Gastroesophageal sphincter (tissue), 4 donors: ENCODE results near the gene OTOA. TPM values are rescaled to one million over a fixed set of nuclear protein-coding genes. Genes with fewer than 3 reads are reported as not detected.
"Not testable (repeated sequence)": the region's sequence is repeated elsewhere in the genome, so short reads cannot be mapped to it uniquely, and the experiment has no call there.

ENCODE experiments used
- ATAC-seq: fragments of 150-250 bp; one replicate; pipeline ENCODE4 v1.9.1; 2016; ENCODE audit warnings: mild to moderate bottlenecking, moderate library complexity
- H3K27ac ChIP-seq, 4 donors: fragments of 200-600 bp; sonication (generic) in 3 of 4; 1 replicate in 3 of 4; 2 replicates in 1 of 4; pipeline ENCODE4 v1.5.1; 2016 to 2019
- H3K27me3 ChIP-seq: fragments of 200-600 bp; sonication (generic); one replicate; pipeline ENCODE4 v1.5.1; 2019
- H3K36me3 ChIP-seq, 2 donors: fragments of 200-600 bp; sonication (generic); one replicate each; pipeline ENCODE4 v1.5.1; 2019; ENCODE audit warnings: control low read depth in 1 of 2
- H3K4me1 ChIP-seq, 3 donors: fragments of 200-600 bp; sonication (generic); 1 replicate in 2 of 3; 2 replicates in 1 of 3; pipeline ENCODE4 v1.5.1; 2016 to 2019; ENCODE audit warnings: control low read depth in 2 of 3
- H3K4me3 ChIP-seq, 2 donors: fragments of 200-600 bp; sonication (generic); one replicate each; pipeline ENCODE4 v1.5.1; 2019; ENCODE audit warnings: mild to moderate bottlenecking in 1 of 2, moderate library complexity in 1 of 2
- H3K9me3 ChIP-seq, 3 donors: fragments of 200-600 bp; sonication (generic); one replicate each; pipeline ENCODE4 v1.5.1; 2017 to 2019; ENCODE audit warnings: control low read depth in 2 of 3
- EP300 ChIP-seq: sonication (generic); formaldehyde crosslinking; IDR thresholded peaks from one replicate; pipeline ENCODE4 v1.6.1; 2017; ENCODE audit warnings: antibody characterized with exemption, mild to moderate bottlenecking
- POLR2A ChIP-seq, 2 donors: fragments of 450-650 bp; IDR thresholded peaks; one replicate each; pipeline ENCODE4 v1.6.1; 2017; ENCODE audit warnings: antibody characterized with exemption in 2 of 2, mild to moderate bottlenecking in 2 of 2, moderate library complexity in 1 of 2
- POLR2AphosphoS5 ChIP-seq: sonication (generic); formaldehyde crosslinking; IDR thresholded peaks from one replicate; pipeline ENCODE4 v1.6.1; 2017; ENCODE audit warnings: antibody characterized with exemption
- WGBS, 2 donors: methylation state at CpG; one replicate each; pipeline ENCODE4 v1.1.5; 2018; ENCODE audit warnings: low coverage in 1 of 2; 5-methylcytosine and 5-hydroxymethylcytosine counted together
- total RNA-seq, 4 donors: library from RNA; depleted of rRNA; stranded (reverse); fragments of >200 nt; gene quantifications; one replicate each; pipeline ENCODE4 v1.1.0, GENCODE V29; 2016
- TF ChIP-seq, protein P1 (sequence below), 4 experiments: fragments of 200-600 bp in 2 of 4; fragments of 450-650 bp in 2 of 4; sonication (generic) in 1 of 4; IDR thresholded peaks; one replicate each; pipeline ENCODE4 v1.5.1; 2017 to 2019; ENCODE audit warnings: antibody characterized with exemption in 4 of 4, mild to moderate bottlenecking in 2 of 4, moderate library complexity in 2 of 4

OTOA gene
- total RNA-seq, 4 donors from 2014 or later, result 0.54 TPM; not detected in 3

- Histone ChIP-seq H3K4me1 (peaks cover 0 to 43% (median 4%) of the 10 kb centered on the region in 3 donors), H3K9me3 (no peaks in the 10 kb centered on the region), H3K27ac (no peak overlapping the region), H3K4me3 (no peak overlapping the region), H3K36me3 (no peaks in the 10 kb centered on the region), H3K27me3 (no peaks in the 10 kb centered on the region)
- ATAC-seq, result no peak
- TF ChIP-seq POLR2AphosphoS5, result no peak
- TF ChIP-seq, protein P1, sequence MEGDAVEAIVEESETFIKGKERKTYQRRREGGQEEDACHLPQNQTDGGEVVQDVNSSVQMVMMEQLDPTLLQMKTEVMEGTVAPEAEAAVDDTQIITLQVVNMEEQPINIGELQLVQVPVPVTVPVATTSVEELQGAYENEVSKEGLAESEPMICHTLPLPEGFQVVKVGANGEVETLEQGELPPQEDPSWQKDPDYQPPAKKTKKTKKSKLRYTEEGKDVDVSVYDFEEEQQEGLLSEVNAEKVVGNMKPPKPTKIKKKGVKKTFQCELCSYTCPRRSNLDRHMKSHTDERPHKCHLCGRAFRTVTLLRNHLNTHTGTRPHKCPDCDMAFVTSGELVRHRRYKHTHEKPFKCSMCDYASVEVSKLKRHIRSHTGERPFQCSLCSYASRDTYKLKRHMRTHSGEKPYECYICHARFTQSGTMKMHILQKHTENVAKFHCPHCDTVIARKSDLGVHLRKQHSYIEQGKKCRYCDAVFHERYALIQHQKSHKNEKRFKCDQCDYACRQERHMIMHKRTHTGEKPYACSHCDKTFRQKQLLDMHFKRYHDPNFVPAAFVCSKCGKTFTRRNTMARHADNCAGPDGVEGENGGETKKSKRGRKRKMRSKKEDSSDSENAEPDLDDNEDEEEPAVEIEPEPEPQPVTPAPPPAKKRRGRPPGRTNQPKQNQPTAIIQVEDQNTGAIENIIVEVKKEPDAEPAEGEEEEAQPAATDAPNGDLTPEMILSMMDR (IDR thresholded peaks at IDR 0.05), result no peak
- no peak for TF ChIP-seq POLR2A (IDR thresholded peaks at IDR 0.05)
- TF ChIP-seq EP300, result no peak
- 88 to 96% methylated on average over 3 to 11 of the region's 18 CpGs for WGBS, 2 donors
These were observed 16.8 kb upstream of the OTOA start for GRCh38 chr16:21646721-21647561.

DNA sequence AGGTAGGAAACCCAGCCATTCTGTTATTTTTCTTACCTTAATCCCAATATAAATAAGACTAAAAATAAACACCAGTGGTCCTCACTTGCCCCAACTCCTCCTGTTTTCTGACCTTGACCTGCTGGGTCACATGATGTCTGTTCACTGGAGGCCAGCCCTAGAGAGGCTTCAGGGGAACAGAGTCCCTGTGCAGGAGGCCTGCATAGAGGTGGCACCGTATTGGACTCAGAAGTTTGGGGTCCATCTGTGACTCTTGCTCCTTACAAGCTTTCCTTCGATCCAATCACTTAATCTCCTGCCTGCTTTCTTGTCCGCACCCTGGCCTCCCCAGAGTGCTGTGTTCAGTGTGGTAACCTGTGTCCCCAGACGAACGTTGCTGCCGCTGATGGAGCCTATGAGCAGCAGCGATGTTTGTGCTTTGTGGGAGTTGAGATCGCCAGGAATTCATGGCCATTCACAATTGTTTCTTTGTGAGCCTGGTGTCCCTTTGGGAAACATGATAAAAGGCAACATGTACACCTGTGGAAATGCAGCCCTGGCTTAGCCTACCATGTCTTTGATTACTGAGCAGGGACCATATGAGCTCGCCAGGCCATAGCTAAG lies 16.1 kb upstream of the OTOA start:
- H3K4me1 ChIP-seq, result peaks cover 0 to 40% (median 4%) of the 10 kb centered on the region in 3 donors
- WGBS, 2 donors, result 85% methylated on average over 9 of the region's 9 CpGs; no CpG with 5 or more reads in 1 of the 2 donors
- no peaks in the 10 kb centered on the region for H3K27me3 ChIP-seq
- H3K9me3 ChIP-seq, result no peaks in the 10 kb centered on the region
- no peak overlapping the region for H3K27ac ChIP-seq
- no peaks in the 10 kb centered on the region for H3K36me3 ChIP-seq
- no peak for TF ChIP-seq POLR2A (IDR thresholded peaks at IDR 0.05)
- no peak for TF ChIP-seq POLR2AphosphoS5
- TF ChIP-seq, protein P1 (IDR thresholded peaks at IDR 0.05), result no peak
- TF ChIP-seq EP300, result no peak
- ATAC-seq, result no peak
- H3K4me3 ChIP-seq, result no peak overlapping the region

- not testable (repeated sequence) for H3K9me3 ChIP-seq, H3K36me3 ChIP-seq, H3K27me3 ChIP-seq, H3K4me3 ChIP-seq, ATAC-seq, H3K27ac ChIP-seq
- H3K4me1 ChIP-seq, result peaks cover 0 to 24% (median under 1%) of the 10 kb centered on the region in 3 donors
- WGBS, 2 donors, result 92 to 93% methylated on average over 3 to 11 of the region's 12 CpGs
These were observed 13.9 kb upstream of the OTOA start for GRCh38 chr16:21649826-21650406.

GRCh38 chr16:21650521-21650920 lies 13.2 kb upstream of the OTOA start:
- WGBS, 2 donors, result 85 to 100% methylated on average over 1 of the region's 1 CpG

GRCh38 chr16:21651515-21651914 lies 12.3 kb upstream of the OTOA start:
- no peak overlapping the region for H3K4me3 ChIP-seq
- no peak for TF ChIP-seq POLR2A (IDR thresholded peaks at IDR 0.05)
- no peaks in the 10 kb centered on the region for H3K9me3 ChIP-seq
- peaks cover 0 to 10% (median 0%) of the 10 kb centered on the region in 3 donors for H3K4me1 ChIP-seq
- H3K36me3 ChIP-seq, result peaks cover 0 to 18% of the 10 kb centered on the region in 2 donors
- 86 to 90% methylated on average over 2 to 3 of the region's 3 CpGs for WGBS, 2 donors
- H3K27me3 ChIP-seq, result no peaks in the 10 kb centered on the region
- ATAC-seq, result no peak
- H3K27ac ChIP-seq, result no peak overlapping the region

More at GRCh38 chr16:21650521-21650920, 13.2 kb upstream of the OTOA start:
- ATAC-seq, result no peak
- Histone ChIP-seq H3K4me3 (no peak overlapping the region), H3K36me3 (peaks cover 0 to 8% of the 10 kb centered on the region in 2 donors), H3K27ac (no peak overlapping the region), H3K27me3 (no peaks in the 10 kb centered on the region), H3K9me3 (no peaks in the 10 kb centered on the region), H3K4me1 (peaks cover 0 to 20% (median 0%) of the 10 kb centered on the region in 3 donors)
- no peak for TF ChIP-seq EP300
- no peak for TF ChIP-seq POLR2AphosphoS5
- no peak for TF ChIP-seq POLR2A (IDR thresholded peaks at IDR 0.05)
- TF ChIP-seq, protein P1 (IDR thresholded peaks at IDR 0.05), result no peak
